Activated naive CD4-positive, alpha-beta T cell treated with anti-CD3 and anti-CD28 coated beads, Interleukin-2, amount 10 ng/mL, durations not matched to agents 7 days and 5 days (primary cell): ENCODE data around the gene MDGA2.
"Not testable (repeated sequence)": the region's sequence is repeated elsewhere in the genome, so short reads cannot be mapped to it uniquely, and the experiment has no call there.

Experiments
- CTCF ChIA-PET: fragments of 350-600 bp; sonication (Branson Sonifier 250); formaldehyde crosslinking; loops from one replicate; lab custom pipeline; 2021; ENCODE audit warnings: antibody characterized with exemption; lab: Charles Lee
- DNase-seq: peaks from one replicate; pipeline ENCODE4 v3.0.0-alpha.2; 2020
- H3K27ac Mint-ChIP-seq: one replicate; pipeline ENCODE4 v1.8.0; 2021; ENCODE audit warnings: mild to moderate bottlenecking, moderate library complexity, mixed read lengths
- H3K27me3 Mint-ChIP-seq: one replicate; pipeline ENCODE4 v1.8.0; 2021; ENCODE audit warnings: mild to moderate bottlenecking, mixed read lengths
- H3K36me3 Mint-ChIP-seq: one replicate; pipeline ENCODE4 v1.8.0; 2021; ENCODE audit warnings: mixed read lengths
- H3K4me1 Mint-ChIP-seq: one replicate; pipeline ENCODE4 v1.8.0; 2021; ENCODE audit warnings: mixed read lengths
- H3K4me3 Mint-ChIP-seq: one replicate; pipeline ENCODE4 v1.8.0; 2021; ENCODE audit warnings: mild to moderate bottlenecking, moderate library complexity, mixed read lengths
- H3K9me3 Mint-ChIP-seq: one replicate; pipeline ENCODE4 v1.8.0; 2021; ENCODE audit warnings: mixed read lengths

Gene MDGA2

GRCh38 chr14:47191700-47192099, 483.7 kb downstream of the MDGA2 start:
- H3K9me3 Mint-ChIP-seq, result peaks cover 4% of the 10 kb centered on the region
- CTCF ChIA-PET, result no interaction called here
- no peak for DNase-seq
- no peak overlapping the region for H3K27ac Mint-ChIP-seq
- H3K4me1 Mint-ChIP-seq, result no peaks in the 10 kb centered on the region
- H3K27me3 Mint-ChIP-seq, result no peaks in the 10 kb centered on the region
- H3K4me3 Mint-ChIP-seq, result no peak overlapping the region
- H3K36me3 Mint-ChIP-seq, result no peaks in the 10 kb centered on the region

DNA sequence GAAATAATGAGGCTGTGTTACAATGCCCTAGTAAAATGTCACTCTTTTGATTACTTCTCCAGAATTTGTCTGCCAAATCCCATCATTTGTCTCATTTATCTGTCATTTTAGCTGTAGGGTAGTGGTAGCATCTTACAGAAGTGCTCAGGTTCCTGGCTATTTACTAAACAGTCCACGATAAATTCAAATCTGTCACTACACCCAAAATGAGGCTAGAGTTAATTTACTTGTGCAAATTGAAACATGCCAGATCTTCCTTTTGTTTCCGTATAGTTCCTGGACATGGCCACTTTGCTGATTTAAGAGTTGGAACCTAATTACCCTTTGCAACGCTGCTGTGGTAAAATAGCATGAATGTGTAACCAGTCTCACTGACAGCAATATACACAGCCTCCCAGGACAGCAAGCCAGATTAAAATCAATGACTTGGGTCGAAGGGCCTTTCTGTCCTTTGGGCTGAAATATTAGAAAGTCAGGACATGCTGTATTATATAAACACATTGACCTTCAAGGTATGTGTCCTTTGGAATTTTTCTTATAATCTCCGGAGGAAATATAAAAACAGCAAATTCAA, 485.4 kb downstream of the MDGA2 start:
- CTCF ChIA-PET, result no interaction called here
- Mint-ChIP-seq H3K27ac (no peak overlapping the region), H3K27me3 (no peaks in the 10 kb centered on the region), H3K4me3 (no peak overlapping the region), H3K4me1 (no peaks in the 10 kb centered on the region), H3K36me3 (no peaks in the 10 kb centered on the region), H3K9me3 (peaks cover 4% of the 10 kb centered on the region)
- no peak for DNase-seq

- CTCF ChIA-PET, result no interaction called here
Measured at GRCh38 chr14:47186486-47186885, 488.9 kb downstream of the MDGA2 start.

DNA sequence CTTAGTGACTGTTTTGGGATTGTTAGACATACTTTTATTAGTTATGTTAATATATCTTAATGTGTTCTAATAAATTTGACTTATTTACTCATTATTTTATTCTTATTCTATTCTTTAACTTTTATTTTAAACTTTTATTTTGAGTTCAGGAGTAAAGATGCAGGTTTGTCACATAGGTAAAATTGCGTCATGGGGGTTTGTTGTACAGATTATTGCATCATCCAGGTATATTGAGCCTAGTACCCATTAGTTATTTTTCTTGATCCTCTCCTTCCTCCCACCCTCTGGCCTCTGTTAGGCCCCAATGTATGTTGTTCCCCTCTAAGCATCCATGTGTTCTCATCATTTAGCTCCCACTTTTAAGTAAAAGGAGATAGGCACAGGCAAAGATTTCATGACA, 495.5 kb downstream of the MDGA2 start:
- H3K27ac Mint-ChIP-seq, result no peak overlapping the region
- CTCF ChIA-PET, result no interaction called here
- H3K27me3 Mint-ChIP-seq, result no peaks in the 10 kb centered on the region
- H3K4me1 Mint-ChIP-seq, result no peaks in the 10 kb centered on the region
- H3K9me3 Mint-ChIP-seq, result peaks cover 2% of the 10 kb centered on the region
- H3K36me3 Mint-ChIP-seq, result no peaks in the 10 kb centered on the region
- no peak overlapping the region for H3K4me3 Mint-ChIP-seq
- DNase-seq, result no peak

More at GRCh38 chr14:47186486-47186885, 488.9 kb downstream of the MDGA2 start:
- H3K27me3 Mint-ChIP-seq, result no peaks in the 10 kb centered on the region
- H3K36me3 Mint-ChIP-seq, result no peaks in the 10 kb centered on the region
- no peaks in the 10 kb centered on the region for H3K9me3 Mint-ChIP-seq
- H3K27ac Mint-ChIP-seq, result no peak overlapping the region
- H3K4me3 Mint-ChIP-seq, result no peak overlapping the region
- H3K4me1 Mint-ChIP-seq, result no peaks in the 10 kb centered on the region
- DNase-seq, result no peak

- CTCF ChIA-PET, DNase-seq, H3K9me3 Mint-ChIP-seq, H3K4me3 Mint-ChIP-seq, H3K27me3 Mint-ChIP-seq, H3K4me1 Mint-ChIP-seq, H3K36me3 Mint-ChIP-seq, H3K27ac Mint-ChIP-seq: not testable (repeated sequence)
Measured at GRCh38 chr14:47171896-47172295, 503.5 kb downstream of the MDGA2 start.

GRCh38 chr14:47167402-47167801, 508.0 kb downstream of the MDGA2 start:
- Mint-ChIP-seq H3K4me1 (no peaks in the 10 kb centered on the region), H3K27ac (no peak overlapping the region), H3K9me3 (peaks cover 7% of the 10 kb centered on the region), H3K4me3 (no peak overlapping the region), H3K36me3 (no peaks in the 10 kb centered on the region), H3K27me3 (no peaks in the 10 kb centered on the region)
- CTCF ChIA-PET, result no interaction called here
- DNase-seq, result no peak

DNA sequence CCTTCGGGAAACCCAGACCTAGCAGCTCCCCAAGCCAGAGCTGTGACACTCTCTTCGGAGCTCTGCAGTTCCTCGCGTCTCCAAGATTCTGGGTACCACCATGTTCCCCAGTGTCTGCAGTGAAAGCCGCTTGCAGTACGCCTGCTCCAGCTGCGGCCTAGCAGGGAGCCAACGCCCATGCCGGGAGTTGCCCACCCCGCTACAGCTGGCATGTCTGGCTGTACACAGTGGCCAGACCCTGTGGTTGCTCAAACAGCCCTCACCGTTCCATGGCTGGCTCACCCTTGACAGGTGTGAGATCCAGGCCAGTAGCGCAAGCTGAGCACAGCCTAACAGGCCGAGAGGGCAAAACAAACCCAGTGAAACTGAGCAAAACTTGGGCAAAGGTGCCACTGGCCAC, 520.0 kb downstream of the MDGA2 start:
- Mint-ChIP-seq H3K9me3 (peaks cover 10% of the 10 kb centered on the region), H3K27me3 (no peaks in the 10 kb centered on the region)
- CTCF ChIA-PET, result no interaction called here

GRCh38 chr14:47154276-47154797, 521.1 kb downstream of the MDGA2 start:
- H3K36me3 Mint-ChIP-seq, result no peaks in the 10 kb centered on the region
- DNase-seq, result no peak
- peaks cover 13% of the 10 kb centered on the region for H3K9me3 Mint-ChIP-seq
- no peaks in the 10 kb centered on the region for H3K27me3 Mint-ChIP-seq
- CTCF ChIA-PET, result no interaction called here
- no peaks in the 10 kb centered on the region for H3K4me1 Mint-ChIP-seq
- no peak overlapping the region for H3K27ac Mint-ChIP-seq
- no peak overlapping the region for H3K4me3 Mint-ChIP-seq

More for the DNA sequence above, 520.0 kb downstream of the MDGA2 start:
- no peak overlapping the region for H3K4me3 Mint-ChIP-seq
- H3K36me3 Mint-ChIP-seq, result no peaks in the 10 kb centered on the region
- no peaks in the 10 kb centered on the region for H3K4me1 Mint-ChIP-seq
- no peak for DNase-seq
- H3K27ac Mint-ChIP-seq, result no peak overlapping the region

GRCh38 chr14:47153746-47154145, 521.7 kb downstream of the MDGA2 start:
- peaks cover 13% of the 10 kb centered on the region for H3K9me3 Mint-ChIP-seq
- no peaks in the 10 kb centered on the region for H3K36me3 Mint-ChIP-seq
- DNase-seq, result no peak
- CTCF ChIA-PET, result no interaction called here
- H3K27ac Mint-ChIP-seq, result no peak overlapping the region
- no peaks in the 10 kb centered on the region for H3K27me3 Mint-ChIP-seq
- H3K4me3 Mint-ChIP-seq, result no peak overlapping the region
- H3K4me1 Mint-ChIP-seq, result no peaks in the 10 kb centered on the region

DNA sequence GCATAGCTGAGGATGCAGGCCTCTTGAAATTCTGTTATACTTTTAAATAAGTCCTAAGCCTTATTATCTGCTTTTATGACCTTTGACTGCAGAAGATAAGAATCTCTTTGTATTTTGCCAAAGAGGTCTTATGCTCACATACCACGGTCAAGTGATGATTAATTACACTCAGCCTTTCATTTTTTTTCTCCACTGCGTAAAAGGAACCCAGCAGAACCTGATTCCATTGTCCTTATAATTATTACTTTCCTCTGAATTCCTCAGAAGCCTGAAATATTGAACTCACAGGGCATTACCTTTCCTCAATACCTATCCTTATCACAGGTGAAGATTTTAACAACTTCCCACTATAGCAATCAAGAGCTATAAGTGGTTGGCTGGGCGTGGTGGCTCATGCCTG, 525.1 kb downstream of the MDGA2 start:
- Mint-ChIP-seq H3K27me3 (no peaks in the 10 kb centered on the region), H3K27ac (no peak overlapping the region), H3K9me3 (peaks cover 18% of the 10 kb centered on the region), H3K36me3 (no peaks in the 10 kb centered on the region), H3K4me1 (no peaks in the 10 kb centered on the region), H3K4me3 (no peak overlapping the region)
- CTCF ChIA-PET, result no interaction called here
- DNase-seq, result no peak

GRCh38 chr14:47149326-47149725, 526.1 kb downstream of the MDGA2 start:
- Mint-ChIP-seq H3K4me3 (no peak overlapping the region), H3K4me1 (no peaks in the 10 kb centered on the region), H3K27me3 (no peaks in the 10 kb centered on the region), H3K27ac (no peak overlapping the region), H3K36me3 (no peaks in the 10 kb centered on the region), H3K9me3 (peaks cover 15% of the 10 kb centered on the region)
- DNase-seq, result no peak
- CTCF ChIA-PET, result no interaction called here

- H3K27ac Mint-ChIP-seq, result no peak overlapping the region
- no peak for DNase-seq
- CTCF ChIA-PET, result no interaction called here
- H3K27me3 Mint-ChIP-seq, result no peaks in the 10 kb centered on the region
- peaks cover 15% of the 10 kb centered on the region for H3K9me3 Mint-ChIP-seq
- no peaks in the 10 kb centered on the region for H3K4me1 Mint-ChIP-seq
- no peaks in the 10 kb centered on the region for H3K36me3 Mint-ChIP-seq
- no peak overlapping the region for H3K4me3 Mint-ChIP-seq
Measured at GRCh38 chr14:47148686-47149085, 526.7 kb downstream of the MDGA2 start.

- Mint-ChIP-seq H3K36me3 (no peaks in the 10 kb centered on the region), H3K4me3 (no peak overlapping the region), H3K27me3 (no peaks in the 10 kb centered on the region), H3K4me1 (no peaks in the 10 kb centered on the region), H3K27ac (no peak overlapping the region), H3K9me3 (no peaks in the 10 kb centered on the region)
- CTCF ChIA-PET, result no interaction called here
- no peak for DNase-seq
Measured at GRCh38 chr14:47120645-47121044, 554.8 kb downstream of the MDGA2 start.

- Mint-ChIP-seq H3K4me3 (no peak overlapping the region), H3K9me3 (peaks cover 11% of the 10 kb centered on the region)
- CTCF ChIA-PET, result no interaction called here
Measured at GRCh38 chr14:47103771-47104170, 571.6 kb downstream of the MDGA2 start.

DNA sequence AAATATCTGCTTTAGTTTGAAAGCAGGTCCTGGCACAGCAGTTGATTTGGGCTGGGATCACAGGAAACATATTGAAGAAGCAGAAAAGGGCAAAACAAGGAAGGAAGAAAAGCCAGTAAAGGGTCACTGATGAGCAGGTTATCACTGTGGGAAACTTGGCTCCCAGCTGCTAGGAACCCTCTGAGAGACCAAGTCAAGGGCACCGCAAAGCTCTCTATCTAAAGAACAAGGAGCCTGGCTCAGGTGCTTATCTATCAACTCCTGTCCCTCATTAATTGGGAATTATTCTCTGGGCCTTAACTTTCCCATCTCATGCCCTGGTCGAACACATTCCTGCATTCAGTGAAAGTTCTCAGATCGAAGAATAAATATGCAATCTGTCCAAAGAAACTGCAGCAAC, 572.9 kb downstream of the MDGA2 start:
- H3K36me3 Mint-ChIP-seq, result no peaks in the 10 kb centered on the region
- CTCF ChIA-PET, result no interaction called here
- H3K27ac Mint-ChIP-seq, result no peak overlapping the region
- H3K9me3 Mint-ChIP-seq, result peaks cover 9% of the 10 kb centered on the region
- H3K27me3 Mint-ChIP-seq, result no peaks in the 10 kb centered on the region
- H3K4me3 Mint-ChIP-seq, result no peak overlapping the region
- H3K4me1 Mint-ChIP-seq, result no peaks in the 10 kb centered on the region
- no peak for DNase-seq

More at GRCh38 chr14:47103771-47104170, 571.6 kb downstream of the MDGA2 start:
- Mint-ChIP-seq H3K4me1 (no peaks in the 10 kb centered on the region), H3K27ac (no peak overlapping the region), H3K27me3 (no peaks in the 10 kb centered on the region), H3K36me3 (no peaks in the 10 kb centered on the region)
- DNase-seq, result no peak
